NB4 (cell line): ENCODE results near the gene LEMD3.

Experiments
- CTCF ChIP-seq: IDR thresholded peaks from one replicate; pipeline ENCODE4 v1.5.1; 2012; ENCODE audit warnings: low read depth, low read length
- MYC ChIP-seq: IDR thresholded peaks from 2 replicates; pipeline ENCODE4 v1.6.1; 2011; ENCODE audit warnings: low read depth, low read length
- POLR2A ChIP-seq: IDR thresholded peaks from 2 replicates; pipeline ENCODE4 v1.6.1; 2011; ENCODE audit warnings: mild to moderate bottlenecking; ENCODE audit not compliant: insufficient read length; ENCODE audit errors: extremely low read depth
- TF ChIP-seq, protein P1 (sequence below): IDR thresholded peaks from 2 replicates; pipeline ENCODE4 v1.6.1; 2011; ENCODE audit warnings: low read depth, low read length

DNA sequence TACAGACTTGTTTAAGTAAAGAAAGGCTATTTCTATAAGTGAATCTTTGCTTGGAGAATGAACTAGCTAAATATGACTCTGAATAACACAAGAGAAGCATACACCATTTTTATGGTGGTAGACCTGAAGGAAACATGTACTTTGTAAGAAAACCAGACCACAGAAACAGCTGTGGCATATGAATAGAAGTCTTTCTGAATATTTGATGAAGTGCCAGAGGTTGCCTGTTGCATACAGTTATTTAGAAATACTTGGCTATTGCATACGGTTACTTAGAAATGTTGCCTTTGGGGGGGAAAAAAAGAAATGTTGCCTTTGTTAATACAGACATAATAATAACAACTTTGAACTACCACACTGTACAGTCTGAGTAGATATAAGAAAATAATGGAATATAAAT lies 16.8 kb upstream of the LEMD3 start:
- no peak for TF ChIP-seq CTCF
- no peak for TF ChIP-seq POLR2A
- TF ChIP-seq, protein P1, sequence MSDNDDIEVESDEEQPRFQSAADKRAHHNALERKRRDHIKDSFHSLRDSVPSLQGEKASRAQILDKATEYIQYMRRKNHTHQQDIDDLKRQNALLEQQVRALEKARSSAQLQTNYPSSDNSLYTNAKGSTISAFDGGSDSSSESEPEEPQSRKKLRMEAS: no peak
- TF ChIP-seq MYC: no peak
